H1 (cell line): Measurements from ENCODE around the gene NELFA. TPM values are rescaled to one million over a fixed set of nuclear protein-coding genes. Genes with fewer than 3 reads are reported as not detected.

Source experiments
- CTCF ChIA-PET: fragments of 300-600 bp; sonication (Branson Sonifier 250); formaldehyde crosslinking; loops from one replicate; lab custom pipeline; 2021; ENCODE audit not compliant: partially characterized antibody; lab: Charles Lee
- POLR2A ChIA-PET: fragments of 300-600 bp; sonication (Branson Sonifier 250); formaldehyde crosslinking; loops from one replicate; lab custom pipeline; 2021; ENCODE audit warnings: inconsistent platforms; ENCODE audit not compliant: partially characterized antibody; lab: Charles Lee
- DNase-seq, 2 experiments: peaks; one replicate each; pipeline versions ENCODE4 v3.0.0 to v3.0.0-alpha.2; 2010 to 2022; ENCODE audit warnings: low spot score in 2 of 2, low read depth in 1 of 2, mixed read lengths in 1 of 2
- FAIRE-seq: peaks from 2 replicates; lab custom pipeline; 2011; peaks lifted over from hg19 to GRCh38; lab: Jason Lieb, UNC
- H2AFZ ChIP-seq: 2 replicates; pipeline ENCODE4 v1.8.1; 2012; ENCODE audit warnings: low read length, inconsistent platforms
- H2AK5ac ChIP-seq: 2 replicates; pipeline ENCODE4 v1.6.1; 2013; ENCODE audit warnings: low read depth, low read length
- H2BK120ac ChIP-seq: replicated peaks from 2 replicates; pipeline ENCODE3; 2013; ENCODE audit warnings: low read depth, low read length, inconsistent platforms
- H2BK12ac ChIP-seq: 2 replicates; pipeline ENCODE4 v1.6.1; 2013; ENCODE audit warnings: low read depth, low read length
- H2BK15ac ChIP-seq: 2 replicates; pipeline ENCODE4 v1.6.1; 2013; ENCODE audit warnings: low read length
- H2BK20ac ChIP-seq: 2 replicates; pipeline ENCODE4 v1.6.1; 2013; ENCODE audit warnings: low read length
- H2BK5ac ChIP-seq: 2 replicates; pipeline ENCODE4 v1.6.1; 2013; ENCODE audit warnings: low read depth, low read length
- H3K14ac ChIP-seq: 2 replicates; pipeline ENCODE4 v1.6.1; 2013; ENCODE audit warnings: inconsistent platforms; ENCODE audit not compliant: insufficient read length
- H3K18ac ChIP-seq: 2 replicates; pipeline ENCODE4 v1.6.1; 2013; ENCODE audit warnings: low read length; ENCODE audit errors: extremely low read depth
- H3K23ac ChIP-seq: 2 replicates; pipeline ENCODE4 v1.6.1; 2013; ENCODE audit warnings: inconsistent platforms; ENCODE audit not compliant: insufficient read length
- H3K23me2 ChIP-seq: 2 replicates; pipeline ENCODE4 v1.6.1; 2013; ENCODE audit warnings: low read depth, low read length
- H3K27ac ChIP-seq: 2 replicates; pipeline ENCODE4 v1.6.1; 2011; ENCODE audit warnings: low read depth, low read length, inconsistent platforms
- H3K27me3 ChIP-seq, 4 experiments: replicated peaks in 1 of 4; 1 replicate in 1 of 4; 2 replicates in 3 of 4; pipeline versions ENCODE4 v1.6.1 to v1.8.1; 2011 to 2013; ENCODE audit warnings: low read length in 3 of 4, mild to moderate bottlenecking in 3 of 4, inconsistent platforms in 2 of 4, mixed read lengths in 2 of 4, moderate library complexity in 1 of 4; ENCODE audit not compliant: control insufficient read depth in 3 of 4, insufficient read depth in 3 of 4; ENCODE audit errors: extremely low read depth in 1 of 4
- H3K36me3 ChIP-seq, 4 experiments: 2 replicates each; pipeline versions ENCODE4 v1.6.1 to v1.8.1; 2011 to 2013; ENCODE audit warnings: mild to moderate bottlenecking in 4 of 4, low read length in 3 of 4, moderate library complexity in 2 of 4, control low read depth in 1 of 4, inconsistent platforms in 1 of 4; ENCODE audit not compliant: insufficient read depth in 4 of 4, control insufficient read depth in 2 of 4
- H3K4ac ChIP-seq: replicated peaks from 2 replicates; pipeline ENCODE3; 2013; ENCODE audit warnings: low read length, low read depth, mixed read lengths, inconsistent platforms; ENCODE audit not compliant: insufficient read length
- H3K4me1 ChIP-seq, 4 experiments: replicated peaks in 1 of 4; 1 replicate in 1 of 4; 2 replicates in 3 of 4; pipeline versions ENCODE4 v1.6.1 to v1.8.1; 2011 to 2013; ENCODE audit warnings: low read length in 3 of 4, inconsistent platforms in 2 of 4, mixed read lengths in 1 of 4; ENCODE audit not compliant: insufficient read depth in 4 of 4, control insufficient read depth in 3 of 4
- H3K4me2 ChIP-seq, 2 experiments: 2 replicates each; pipeline versions ENCODE4 v1.6.1 to v1.8.1; 2011 to 2013; ENCODE audit warnings: low read depth in 2 of 2, low read length in 2 of 2, control low read depth in 1 of 2, inconsistent platforms in 1 of 2, mild to moderate bottlenecking in 1 of 2; ENCODE audit not compliant: insufficient read depth in 1 of 2
- H3K4me3 ChIP-seq, 4 experiments: fragments of 200-600, 300-600 bp in 1 of 4; sonication (generic), shearing (Covaris generic), sonication (Bioruptor Twin) in 1 of 4; 2 replicates each; pipeline versions ENCODE4 v1.5.1 to v1.8.1; 2011 to 2016; ENCODE audit warnings: low read length in 4 of 4, low read depth in 3 of 4, control low read depth in 2 of 4, inconsistent platforms in 2 of 4, mild to moderate bottlenecking in 2 of 4, mixed read lengths in 1 of 4, moderate library complexity in 1 of 4; ENCODE audit not compliant: insufficient read depth in 2 of 4; ENCODE audit errors: extremely low read depth in 1 of 4
- H3K56ac ChIP-seq: replicated peaks from 2 replicates; pipeline ENCODE3; 2013; ENCODE audit warnings: low read depth, mild to moderate bottlenecking, mixed read lengths, low read length, inconsistent platforms; ENCODE audit not compliant: insufficient read length
- H3K79me1 ChIP-seq: 2 replicates; pipeline ENCODE4 v1.6.1; 2013; ENCODE audit warnings: low read depth, low read length, control low read depth
- H3K79me2 ChIP-seq, 2 experiments: 2 replicates each; pipeline versions ENCODE4 v1.6.1 to v1.8.1; 2012 to 2013; ENCODE audit warnings: low read length in 2 of 2, mild to moderate bottlenecking in 2 of 2, inconsistent platforms in 1 of 2; ENCODE audit not compliant: insufficient read depth in 2 of 2, control insufficient read depth in 1 of 2
- H3K9ac ChIP-seq, 4 experiments: replicated peaks in 1 of 4; 1 replicate in 1 of 4; 2 replicates in 3 of 4; pipeline versions ENCODE4 v1.6.1 to v1.8.1; 2011 to 2013; ENCODE audit warnings: low read depth in 3 of 4, low read length in 3 of 4, control low read depth in 2 of 4, mild to moderate bottlenecking in 2 of 4, moderate library complexity in 2 of 4, inconsistent platforms in 1 of 4; ENCODE audit errors: extremely low read depth in 1 of 4
- H3K9me3 ChIP-seq, 2 experiments: 2 replicates each; pipeline versions ENCODE4 v1.6.1 to v1.8.1; 2012 to 2013; ENCODE audit warnings: mild to moderate bottlenecking in 2 of 2, moderate library complexity in 2 of 2, control low read depth in 1 of 2, inconsistent platforms in 1 of 2, low read depth in 1 of 2, low read length in 1 of 2, mixed read lengths in 1 of 2; ENCODE audit not compliant: insufficient read depth in 2 of 2
- H4K20me1 ChIP-seq, 2 experiments: replicated peaks in 1 of 2; 2 replicates each; pipeline versions ENCODE3 to v1.8.1; 2011 to 2013; ENCODE audit warnings: inconsistent platforms in 2 of 2, low read length in 2 of 2, mild to moderate bottlenecking in 1 of 2; ENCODE audit not compliant: insufficient read depth in 2 of 2, control insufficient read depth in 1 of 2
- H4K5ac ChIP-seq: 2 replicates; pipeline ENCODE4 v1.6.1; 2013; ENCODE audit warnings: low read length, low read depth, mixed read lengths, inconsistent platforms; ENCODE audit not compliant: insufficient read length
- H4K8ac ChIP-seq: 2 replicates; pipeline ENCODE4 v1.8.0; 2013; ENCODE audit warnings: mild to moderate bottlenecking, moderate library complexity, low read length, inconsistent platforms; ENCODE audit not compliant: insufficient read depth; ENCODE audit errors: extremely low read depth
- H4K91ac ChIP-seq: replicated peaks from 2 replicates; pipeline ENCODE3; 2013; ENCODE audit warnings: low read length, mixed read lengths, inconsistent platforms; ENCODE audit not compliant: insufficient read length
- ASH2L ChIP-seq: fragments of 200-600, 300-600 bp; sonication (generic); IDR thresholded peaks from one replicate; pipeline ENCODE4 v1.7.1; 2017; ENCODE audit warnings: low read length
- BACH1 ChIP-seq: IDR thresholded peaks from 2 replicates; pipeline ENCODE4 v1.6.1; 2012; ENCODE audit warnings: low read length, improper control_type of control experiment
- BRCA1 ChIP-seq: IDR thresholded peaks from 2 replicates; pipeline ENCODE4 v1.6.1; 2012; ENCODE audit warnings: low read depth, low read length, improper control_type of control experiment
- E2F6 ChIP-seq: IDR thresholded peaks from 2 replicates; pipeline ENCODE4 v1.6.1; 2012; ENCODE audit warnings: inconsistent platforms
- HDAC2 ChIP-seq, 2 experiments: fragments of 300-600 bp in 1 of 2; sonication (generic) in 1 of 2; IDR thresholded peaks; 2 replicates each; pipeline ENCODE4 v1.6.1; 2011 to 2012; ENCODE audit warnings: low read depth in 2 of 2, low read length in 2 of 2, mild to moderate bottlenecking in 2 of 2, moderate library complexity in 2 of 2, borderline replicate concordance in 1 of 2, inconsistent platforms in 1 of 2
- MAX ChIP-seq: IDR thresholded peaks from 2 replicates; pipeline ENCODE4 v1.6.1; 2012; ENCODE audit warnings: inconsistent platforms
- NANOG ChIP-seq: IDR thresholded peaks from 2 replicates; pipeline ENCODE4 v1.6.1; 2011; ENCODE audit warnings: low read length, low read depth, mild to moderate bottlenecking, inconsistent platforms; ENCODE audit not compliant: insufficient read depth, poor library complexity, severe bottlenecking
- POLR2AphosphoS5 ChIP-seq: IDR thresholded peaks from 2 replicates; pipeline ENCODE4 v1.6.1; 2011; ENCODE audit warnings: low read depth, low read length
- RAD21 ChIP-seq, 2 experiments: IDR thresholded peaks in 1 of 2; conservative IDR thresholded peaks in 1 of 2; 2 replicates each; pipeline ENCODE4 v1.6.1; 2011; ENCODE audit warnings: low read depth in 2 of 2, low read length in 2 of 2, improper control_type of control experiment in 1 of 2, inconsistent platforms in 1 of 2, mild to moderate bottlenecking in 1 of 2, moderate library complexity in 1 of 2
- SP2 ChIP-seq: IDR thresholded peaks from 2 replicates; pipeline ENCODE4 v1.6.1; 2012; ENCODE audit warnings: mild to moderate bottlenecking, low read length, inconsistent platforms
- WGBS, 2 experiments: shearing (Covaris generic) in 1 of 2; methylation state at CpG; one replicate each; pipeline versions ENCODE4 v1.1.6 to v1.1.7; 2013 to 2015; ENCODE audit warnings: low lambda C conversion rate in 2 of 2, mixed read lengths in 2 of 2, inconsistent platforms in 1 of 2, low coverage in 1 of 2, missing lambda C conversion rate in 1 of 2; ENCODE audit not compliant: insufficient replicate concordance in 2 of 2, insufficient coverage in 1 of 2, insufficient read length in 1 of 2; ENCODE audit errors: extremely low coverage in 1 of 2, missing lambda C conversion rate in 1 of 2; 5-methylcytosine and 5-hydroxymethylcytosine counted together
- polyA plus RNA-seq, 7 experiments: library from polyadenylated mRNA; depleted of rRNA in 3 of 7; stranded (reverse) in 5 of 7; unstranded in 2 of 7; fragments of >200 nt in 5 of 7; fragments of 200-250 nt in 2 of 7; gene quantifications; 1 replicate in 5 of 7; 2 replicates in 1 of 7; 4 replicates in 1 of 7; pipeline versions ENCODE4 v1.2.1 to v1.2.3, GENCODE V29; 2011 to 2013; ENCODE audit warnings: missing spikeins in 2 of 7, mixed read lengths in 2 of 7
- total RNA-seq: library from RNA; stranded (reverse); fragmentation: NEBNext Ultra II Directional; extraction: Animal tissue kit (Norgen Biotek cat#: 25700); gene quantifications from 2 replicates; pipeline ENCODE4 v1.2.1, GENCODE V29; 2021

Gene NELFA
- total and polyA plus RNA-seq, 2 of the 8 experiments (the other 6 are each of a cell fraction or from before 2014, with no cell fraction given): 41.8 to 57.5 TPM

- no peak overlapping the region for H3K23ac ChIP-seq
- no peak overlapping the region for H3K18ac ChIP-seq
- WGBS, 2 experiments: 98% methylated on average over 13 of the region's 13 CpGs; no CpG with 5 or more reads in 1 of the 2 experiments
- no peak overlapping the region for H2AK5ac ChIP-seq
- no peak overlapping the region for H2BK120ac ChIP-seq
- H4K5ac ChIP-seq: no peak overlapping the region
- H3K79me2 ChIP-seq: no peaks in the 10 kb centered on the region
- H3K27me3 ChIP-seq: no peaks in the 10 kb centered on the region
- FAIRE-seq (no peak), DNase-seq (no peak)
- H3K23me2 ChIP-seq: no peaks in the 10 kb centered on the region
- no peak overlapping the region for H3K4ac ChIP-seq
- peaks cover 17 to 75% (median 58%) of the 10 kb centered on the region in 4 experiments for H3K36me3 ChIP-seq
- peaks cover 2% of the 10 kb centered on the region; the same call in 1 of the 2 replicates for H3K79me1 ChIP-seq
- H2BK5ac ChIP-seq: no peak overlapping the region
- H3K56ac ChIP-seq: no peak overlapping the region
- CTCF ChIA-PET: interaction anchor here (0.7 to 1.3 kb wide), 3 partner anchors 12 to 199 kb away, joined by 3 to 4 read pairs (median 4); no protein-coding TSS in a partner anchor
- no peak overlapping the region for H2AFZ ChIP-seq
- H3K4me1 ChIP-seq: no peaks in the 10 kb centered on the region; a peak in 1 of 7 replicates
- H3K27ac ChIP-seq: no peak overlapping the region
- H4K91ac ChIP-seq: no peak overlapping the region
- H3K4me3 ChIP-seq: no peak overlapping the region
- no peak overlapping the region for H3K14ac ChIP-seq
- peaks cover 0 to 24% of the 10 kb centered on the region in 2 experiments for H4K20me1 ChIP-seq
- POLR2A ChIA-PET: interaction anchor here (1.1 kb wide), 1 partner anchor 8 kb away, joined by 3 read pairs; no protein-coding TSS in a partner anchor
- no peak overlapping the region for H2BK20ac ChIP-seq
- H2BK12ac ChIP-seq: no peak overlapping the region
- no peak overlapping the region for H3K9ac ChIP-seq
- H3K9me3 ChIP-seq: no peaks in the 10 kb centered on the region
- H2BK15ac ChIP-seq: no peak overlapping the region
- H4K8ac ChIP-seq: no peak overlapping the region
- no peak overlapping the region for H3K4me2 ChIP-seq
- TF ChIP-seq BACH1 (no peak), POLR2AphosphoS5 (no peak), NANOG (no peak), RAD21 (IDR thresholded peaks at IDR 0.05 in 1 of 2, conservative IDR thresholded peaks at IDR 0.05 in 1 of 2; ENCODE audit: low read depth in 2 of 2, low read length in 2 of 2) (no peak), E2F6 (no peak), MAX (no peak), ASH2L (no peak), HDAC2 (IDR thresholded peaks at IDR 0.05; ENCODE audit: borderline replicate concordance in 1 of 2, low read depth in 2 of 2, low read length in 2 of 2) (no peak), BRCA1 (no peak), SP2 (no peak)
Measured at GRCh38 chr4:1978226-1978625, 30.5 kb downstream of the NELFA start.
